ENCODE measurements around the gene RGMA.

- no peak for TF ChIP-seq CTCF (IDR thresholded peaks at IDR 0.05; ENCODE audit: poor library complexity)
- no peak for TF ChIP-seq EZH2 (IDR thresholded peaks at IDR 0.05; ENCODE audit: borderline replicate concordance)
Measured at GRCh38 chr15:93028632-93029213, 60.3 kb downstream of the RGMA start.
